IMR-90 (cell line): Measurements from ENCODE around the gene MYO3B. TPM values are rescaled to one million over a fixed set of nuclear protein-coding genes. Genes with fewer than 3 reads are reported as not detected.

Source experiments
- ATAC-seq: fragments of 200-7000 bp; cut with Tn5 transposase; 2 replicates; pipeline ENCODE4 v1.9.1; 2020; ENCODE audit warnings: low read depth, mild to moderate bottlenecking, moderate library complexity
- BruUV-seq: library from RNA; stranded (reverse); fragments of 400-500 nt; replicated peaks from 2 replicates; lab custom pipeline; 2021; lab: Mats Ljungman, UMichigan
- CTCF ChIA-PET: fragments of 300-600 bp; formaldehyde crosslinking; extraction: SDS; loops from one replicate; lab custom pipeline; 2021; ENCODE audit warnings: antibody characterized with exemption; lab: Yijun Ruan, JAX
- POLR2A ChIA-PET: fragments of 300-600 bp; sonication (Branson Sonifier 250); formaldehyde crosslinking; loops from one replicate; lab custom pipeline; 2022; ENCODE audit warnings: antibody characterized with exemption; ENCODE audit not compliant: unreplicated experiment; lab: Charles Lee
- DNase-seq: peaks from one replicate; pipeline ENCODE4 v3.0.0; 2013
- H2AFZ ChIP-seq: replicated peaks from 2 replicates; pipeline ENCODE3; 2013; ENCODE audit warnings: low read length, mild to moderate bottlenecking; ENCODE audit not compliant: poor library complexity
- H2AK5ac ChIP-seq: 2 replicates; pipeline ENCODE4 v1.6.1; 2013; ENCODE audit warnings: low read depth, low read length, inconsistent platforms
- H2AK9ac ChIP-seq: replicated peaks from 2 replicates; pipeline ENCODE3; 2013; ENCODE audit warnings: mild to moderate bottlenecking, low read depth, low read length, moderate library complexity; ENCODE audit not compliant: poor library complexity
- H2BK120ac ChIP-seq: 2 replicates; pipeline ENCODE4 v1.6.1; 2013; ENCODE audit warnings: low read depth, low read length, inconsistent platforms
- H2BK15ac ChIP-seq: 3 replicates; pipeline ENCODE4 v1.6.1; 2013; ENCODE audit warnings: low read depth, low read length, inconsistent platforms
- H2BK20ac ChIP-seq: 2 replicates; pipeline ENCODE4 v1.6.1; 2013; ENCODE audit warnings: low read depth, mild to moderate bottlenecking, inconsistent platforms, low read length, moderate library complexity
- H2BK5ac ChIP-seq: 2 replicates; pipeline ENCODE4 v1.6.1; 2013; ENCODE audit warnings: mild to moderate bottlenecking, low read depth, low read length, inconsistent platforms; ENCODE audit not compliant: poor library complexity, severe bottlenecking
- H3K14ac ChIP-seq: replicated peaks from 2 replicates; pipeline ENCODE4 v1.6.1; 2013; ENCODE audit warnings: low read depth, low read length, inconsistent platforms
- H3K18ac ChIP-seq: 2 replicates; pipeline ENCODE4 v1.6.1; 2013; ENCODE audit warnings: low read depth, low read length, control low read depth
- H3K23ac ChIP-seq: 2 replicates; pipeline ENCODE4 v1.6.1; 2013; ENCODE audit warnings: low read depth, low read length, inconsistent platforms
- H3K27ac ChIP-seq: 2 replicates; pipeline ENCODE4 v1.5.1; 2013; ENCODE audit warnings: mild to moderate bottlenecking, control low read depth, low read length; ENCODE audit not compliant: insufficient read depth
- H3K27me3 ChIP-seq: 2 replicates; pipeline ENCODE4 v1.6.1; 2013; ENCODE audit warnings: low read length; ENCODE audit not compliant: control insufficient read depth, insufficient read depth
- H3K36me3 ChIP-seq: 2 replicates; pipeline ENCODE4 v1.6.1; 2013; ENCODE audit warnings: low read length, mixed read lengths; ENCODE audit not compliant: control insufficient read depth, insufficient read depth
- H3K4ac ChIP-seq: 2 replicates; pipeline ENCODE4 v1.6.1; 2013; ENCODE audit warnings: low read depth, low read length, inconsistent platforms
- H3K4me1 ChIP-seq: 2 replicates; pipeline ENCODE4 v1.6.1; 2013; ENCODE audit warnings: low read length, mixed read lengths; ENCODE audit not compliant: control insufficient read depth, insufficient read depth
- H3K4me2 ChIP-seq: 2 replicates; pipeline ENCODE4 v1.6.1; 2013; ENCODE audit warnings: low read depth, mild to moderate bottlenecking, control low read depth, low read length, moderate library complexity
- H3K4me3 ChIP-seq: 2 replicates; pipeline ENCODE4 v1.5.1; 2013; ENCODE audit warnings: low read depth, mild to moderate bottlenecking, control low read depth, low read length, moderate library complexity; ENCODE audit not compliant: insufficient read depth
- H3K56ac ChIP-seq: 2 replicates; pipeline ENCODE4 v1.6.1; 2013; ENCODE audit warnings: low read length, inconsistent platforms; ENCODE audit not compliant: insufficient read depth; ENCODE audit errors: extremely low read depth
- H3K79me1 ChIP-seq, 2 experiments: 2 replicates each; pipeline ENCODE4 v1.6.1; 2013; ENCODE audit warnings: low read length in 2 of 2, inconsistent platforms in 1 of 2, low read depth in 1 of 2
- H3K9ac ChIP-seq: 2 replicates; pipeline ENCODE4 v1.6.1; 2013; ENCODE audit warnings: low read depth, low read length, control low read depth
- H3K9me1 ChIP-seq: 2 replicates; pipeline ENCODE4 v1.6.1; 2013; ENCODE audit warnings: low read length, inconsistent platforms; ENCODE audit not compliant: insufficient read depth
- H3K9me3 ChIP-seq: 2 replicates; pipeline ENCODE4 v1.6.1; 2013; ENCODE audit warnings: low read length; ENCODE audit not compliant: control insufficient read depth, insufficient read depth
- H4K20me1 ChIP-seq: 2 replicates; pipeline ENCODE4 v1.6.1; 2013; ENCODE audit warnings: low read length, inconsistent platforms; ENCODE audit not compliant: insufficient read depth
- H4K5ac ChIP-seq: 2 replicates; pipeline ENCODE4 v1.6.1; 2013; ENCODE audit warnings: mild to moderate bottlenecking, low read depth, low read length, control low read depth
- H4K8ac ChIP-seq, 2 experiments: 2 replicates each; pipeline ENCODE4 v1.6.1; 2013; ENCODE audit warnings: low read depth in 2 of 2, low read length in 2 of 2, control low read depth in 1 of 2, inconsistent platforms in 1 of 2
- H4K91ac ChIP-seq: 2 replicates; pipeline ENCODE4 v1.6.1; 2013; ENCODE audit warnings: low read depth, low read length, inconsistent platforms; ENCODE audit not compliant: insufficient read depth
- BHLHE40 ChIP-seq: fragments of 150-350 bp; IDR thresholded peaks from 2 replicates; pipeline ENCODE4 v1.6.1; 2016; ENCODE audit warnings: mild to moderate bottlenecking, low read depth, low read length
- CEBPB ChIP-seq: IDR thresholded peaks from 2 replicates; pipeline ENCODE4 v1.6.1; 2012; ENCODE audit warnings: low read depth, low read length, improper control_type of control experiment
- CHD1 ChIP-seq: IDR thresholded peaks from 2 replicates; pipeline ENCODE4 v1.6.1; 2012; ENCODE audit warnings: low read depth, low read length, improper control_type of control experiment
- FOS ChIP-seq: fragments of 150-350 bp; IDR thresholded peaks from 2 replicates; pipeline ENCODE4 v1.6.1; 2016; ENCODE audit warnings: low read depth, low read length
- MAFK ChIP-seq: IDR thresholded peaks from 2 replicates; pipeline ENCODE4 v1.6.1; 2012; ENCODE audit warnings: low read depth, low read length, improper control_type of control experiment
- MAZ ChIP-seq: IDR thresholded peaks from 2 replicates; pipeline ENCODE4 v1.6.1; 2012; ENCODE audit warnings: low read depth, mild to moderate bottlenecking, low read length, improper control_type of control experiment, moderate library complexity, borderline replicate concordance
- MXI1 ChIP-seq: IDR thresholded peaks from 2 replicates; pipeline ENCODE4 v1.6.1; 2012; ENCODE audit warnings: low read depth, mild to moderate bottlenecking, low read length, moderate library complexity, borderline replicate concordance
- NFE2L2 ChIP-seq: fragments of 150-350 bp; IDR thresholded peaks from 2 replicates; pipeline ENCODE4 v1.6.1; 2016; ENCODE audit warnings: low read depth, mild to moderate bottlenecking, low read length
- POLR2A ChIP-seq: IDR thresholded peaks from 2 replicates; pipeline ENCODE4 v1.6.1; 2012; ENCODE audit warnings: mild to moderate bottlenecking, low read depth, low read length
- RAD21 ChIP-seq: IDR thresholded peaks from 2 replicates; pipeline ENCODE4 v1.6.1; 2012; ENCODE audit warnings: low read length, improper control_type of control experiment
- RCOR1 ChIP-seq: IDR thresholded peaks from 2 replicates; pipeline ENCODE4 v1.6.1; 2012; ENCODE audit warnings: mild to moderate bottlenecking, low read length, improper control_type of control experiment; ENCODE audit not compliant: insufficient replicate concordance
- RFX5 ChIP-seq: IDR thresholded peaks from 2 replicates; pipeline ENCODE4 v1.8.0; 2012; ENCODE audit warnings: low read depth, mild to moderate bottlenecking, low read length, moderate library complexity
- SMC3 ChIP-seq: fragments of 150-350 bp; IDR thresholded peaks from 2 replicates; pipeline ENCODE4 v1.6.1; 2016; ENCODE audit warnings: low read depth, mild to moderate bottlenecking, antibody characterized with exemption, low read length, moderate library complexity
- WGBS, 2 experiments: methylation state at CpG; one replicate each; pipeline versions ENCODE4 v1.1.5 to v1.1.7; 2013; ENCODE audit warnings: missing lambda C conversion rate in 2 of 2; ENCODE audit not compliant: insufficient read length in 1 of 2; ENCODE audit errors: extremely low coverage in 2 of 2; 5-methylcytosine and 5-hydroxymethylcytosine counted together
- dilution Hi-C: fragments of 300-500 bp; cut with HindIII; formaldehyde crosslinking; loops from one replicate; pipeline ENCODE4 v1.14.3; 2018; ENCODE audit warnings: low sequenced_read_pairs; ENCODE audit not compliant: unreplicated experiment
- in situ Hi-C: fragments of 300-500 bp; cut with MboI; formaldehyde crosslinking; loops from 3 replicates; pipeline ENCODE4 v1.14.3; 2019; ENCODE audit warnings: low sequenced_read_pairs, inconsistent platforms, mixed read lengths
- intact Hi-C: fragments of 100-400 bp; cut with micrococcal nuclease; formaldehyde crosslinking; loops from 2 replicates; pipeline ENCODE4 v1.10.0; 2022
- polyA plus RNA-seq, 3 experiments: library from polyadenylated mRNA; depleted of rRNA; stranded (reverse); fragments of >200 nt; gene quantifications; 2 replicates each; pipeline ENCODE4 v1.2.3, GENCODE V29; 2012; ENCODE audit warnings: low replicate concordance in 1 of 3
- total RNA-seq: library from RNA; depleted of rRNA; stranded (reverse); fragments of >200 nt; gene quantifications from 2 replicates; pipeline ENCODE4 v1.2.3, GENCODE V29; 2012
- TF ChIP-seq, protein P1 (sequence below): fragments of 150-350 bp; IDR thresholded peaks from 2 replicates; pipeline ENCODE4 v1.6.1; 2016; ENCODE audit warnings: low read depth, mild to moderate bottlenecking, low read length, moderate library complexity, borderline replicate concordance
- TF ChIP-seq, protein P2 (sequence below): conservative IDR thresholded peaks from 2 replicates; pipeline ENCODE4 v1.5.1; 2012; ENCODE audit warnings: mild to moderate bottlenecking, low read depth, low read length, improper control_type of control experiment
- TF ChIP-seq, protein P3 (sequence below): fragments of 150-350 bp; IDR thresholded peaks from 2 replicates; pipeline ENCODE4 v1.6.1; 2017; ENCODE audit warnings: mild to moderate bottlenecking, antibody characterized with exemption, low read length, low read depth

Gene MYO3B
- total and polyA plus RNA-seq, 2 of the 4 experiments (the other 2 are of a cell fraction): 0.02 TPM; not detected in 1

DNA sequence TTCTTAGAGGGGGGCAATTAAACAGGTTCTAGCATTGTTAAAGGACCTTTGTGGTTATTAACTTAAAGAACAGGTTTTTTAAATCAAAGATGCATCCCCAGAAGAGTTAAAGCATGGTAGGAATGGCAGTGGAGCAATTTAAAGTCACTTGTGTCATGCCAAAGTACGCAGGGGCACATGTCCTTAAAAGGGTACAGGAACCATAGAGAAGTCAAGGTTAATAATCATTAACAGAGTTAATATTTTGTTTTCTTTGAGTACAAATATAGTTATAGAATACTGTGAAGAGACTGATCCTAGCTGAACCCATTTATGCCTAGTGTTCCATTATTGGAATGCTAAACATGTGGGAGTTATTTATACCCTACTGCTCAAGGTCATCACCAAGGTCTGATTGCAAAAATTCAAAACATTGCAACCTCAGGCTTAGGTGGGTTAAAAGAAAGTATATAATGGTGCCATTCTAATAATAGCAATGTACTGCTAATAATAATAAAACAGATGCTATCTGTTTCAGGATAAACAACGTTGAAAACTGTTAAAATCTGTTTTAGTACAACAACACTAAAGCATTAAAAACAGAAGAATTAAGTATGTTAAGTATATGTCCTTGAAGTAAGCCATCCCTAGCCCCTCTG is 216.0 kb downstream of the MYO3B start:
- no TSS peak for BruUV-seq
- Histone ChIP-seq H3K4me1 (no peaks in the 10 kb centered on the region), H4K91ac (no peak overlapping the region), H2BK15ac (no peak overlapping the region), H3K27ac (no peak overlapping the region), H3K23ac (no peak overlapping the region), H3K56ac (no peak overlapping the region), H3K18ac (no peak overlapping the region), H3K4ac (no peak overlapping the region), H3K9ac (no peak overlapping the region), H3K27me3 (no peaks in the 10 kb centered on the region), H3K4me3 (no peak overlapping the region), H3K9me1 (no peaks in the 10 kb centered on the region), H3K4me2 (no peak overlapping the region), H3K14ac (no peak overlapping the region), H2BK20ac (no peak overlapping the region), H2AFZ (no peak overlapping the region), H3K79me1 (no peaks in the 10 kb centered on the region), H3K36me3 (no peaks in the 10 kb centered on the region), H2AK9ac (no peak overlapping the region), H4K20me1 (no peaks in the 10 kb centered on the region), H3K9me3 (no peaks in the 10 kb centered on the region), H2BK5ac (no peak overlapping the region), H2AK5ac (no peak overlapping the region), H4K5ac (no peak overlapping the region), H4K8ac (no peak overlapping the region), H2BK120ac (no peak overlapping the region)
- no CpG with 5 or more reads among the region's 2 CpGs for WGBS, 2 experiments
- CTCF ChIA-PET: no interaction called here
- DNase-seq: no peak
- intact Hi-C loops: no loop called here
- in situ Hi-C loops: no loop called here
- dilution Hi-C loops: no loop called here
- no peak for ATAC-seq
- TF ChIP-seq NFE2L2 (no peak), CHD1 (no peak), POLR2A (no peak), MAFK (no peak), MAZ (no peak), SMC3 (no peak), FOS (no peak), RCOR1 (no peak), RFX5 (no peak), MXI1 (no peak), RAD21 (no peak), CEBPB (no peak), BHLHE40 (no peak)
- TF ChIP-seq, protein P1, sequence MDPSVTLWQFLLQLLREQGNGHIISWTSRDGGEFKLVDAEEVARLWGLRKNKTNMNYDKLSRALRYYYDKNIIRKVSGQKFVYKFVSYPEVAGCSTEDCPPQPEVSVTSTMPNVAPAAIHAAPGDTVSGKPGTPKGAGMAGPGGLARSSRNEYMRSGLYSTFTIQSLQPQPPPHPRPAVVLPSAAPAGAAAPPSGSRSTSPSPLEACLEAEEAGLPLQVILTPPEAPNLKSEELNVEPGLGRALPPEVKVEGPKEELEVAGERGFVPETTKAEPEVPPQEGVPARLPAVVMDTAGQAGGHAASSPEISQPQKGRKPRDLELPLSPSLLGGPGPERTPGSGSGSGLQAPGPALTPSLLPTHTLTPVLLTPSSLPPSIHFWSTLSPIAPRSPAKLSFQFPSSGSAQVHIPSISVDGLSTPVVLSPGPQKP: no peak
- TF ChIP-seq, protein P2, sequence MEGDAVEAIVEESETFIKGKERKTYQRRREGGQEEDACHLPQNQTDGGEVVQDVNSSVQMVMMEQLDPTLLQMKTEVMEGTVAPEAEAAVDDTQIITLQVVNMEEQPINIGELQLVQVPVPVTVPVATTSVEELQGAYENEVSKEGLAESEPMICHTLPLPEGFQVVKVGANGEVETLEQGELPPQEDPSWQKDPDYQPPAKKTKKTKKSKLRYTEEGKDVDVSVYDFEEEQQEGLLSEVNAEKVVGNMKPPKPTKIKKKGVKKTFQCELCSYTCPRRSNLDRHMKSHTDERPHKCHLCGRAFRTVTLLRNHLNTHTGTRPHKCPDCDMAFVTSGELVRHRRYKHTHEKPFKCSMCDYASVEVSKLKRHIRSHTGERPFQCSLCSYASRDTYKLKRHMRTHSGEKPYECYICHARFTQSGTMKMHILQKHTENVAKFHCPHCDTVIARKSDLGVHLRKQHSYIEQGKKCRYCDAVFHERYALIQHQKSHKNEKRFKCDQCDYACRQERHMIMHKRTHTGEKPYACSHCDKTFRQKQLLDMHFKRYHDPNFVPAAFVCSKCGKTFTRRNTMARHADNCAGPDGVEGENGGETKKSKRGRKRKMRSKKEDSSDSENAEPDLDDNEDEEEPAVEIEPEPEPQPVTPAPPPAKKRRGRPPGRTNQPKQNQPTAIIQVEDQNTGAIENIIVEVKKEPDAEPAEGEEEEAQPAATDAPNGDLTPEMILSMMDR: no peak
- TF ChIP-seq, protein P3, sequence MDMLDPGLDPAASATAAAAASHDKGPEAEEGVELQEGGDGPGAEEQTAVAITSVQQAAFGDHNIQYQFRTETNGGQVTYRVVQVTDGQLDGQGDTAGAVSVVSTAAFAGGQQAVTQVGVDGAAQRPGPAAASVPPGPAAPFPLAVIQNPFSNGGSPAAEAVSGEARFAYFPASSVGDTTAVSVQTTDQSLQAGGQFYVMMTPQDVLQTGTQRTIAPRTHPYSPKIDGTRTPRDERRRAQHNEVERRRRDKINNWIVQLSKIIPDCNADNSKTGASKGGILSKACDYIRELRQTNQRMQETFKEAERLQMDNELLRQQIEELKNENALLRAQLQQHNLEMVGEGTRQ: no peak
- POLR2A ChIA-PET: no interaction called here
